HepG2 (cell line): ENCODE results near the gene TRIM31. TPM values are rescaled to one million over a fixed set of nuclear protein-coding genes. Genes with fewer than 3 reads are reported as not detected.

ENCODE experiments used
- AHR ChIP-seq: IDR thresholded peaks from 2 replicates; pipeline ENCODE4 v1.6.1; 2018; ENCODE audit warnings: missing genetic modification reagents, missing compliant biosample characterization
- ATF1 ChIP-seq: IDR thresholded peaks from 2 replicates; pipeline ENCODE4 v1.6.1; 2016; ENCODE audit warnings: mild to moderate bottlenecking, control low read depth
- ELF3 ChIP-seq: IDR thresholded peaks from 2 replicates; pipeline ENCODE4 v1.6.1; 2016; ENCODE audit warnings: missing genetic modification reagents, missing compliant biosample characterization
- JUNB ChIP-seq: sonication (generic); formaldehyde crosslinking; IDR thresholded peaks from 2 replicates; pipeline ENCODE4 v1.8.0; 2022; ENCODE audit warnings: missing genetic modification reagents, mild to moderate bottlenecking, borderline replicate concordance
- KAT7 ChIP-seq: IDR thresholded peaks from 2 replicates; pipeline ENCODE4 v1.6.1; 2018; ENCODE audit warnings: borderline replicate concordance, missing compliant biosample characterization
- MTF2 ChIP-seq: sonication (generic); formaldehyde crosslinking; IDR thresholded peaks from 2 replicates; pipeline ENCODE4 v1.5.0; 2020; ENCODE audit warnings: missing genetic modification reagents, borderline replicate concordance
- RXRB ChIP-seq: IDR thresholded peaks from 2 replicates; pipeline ENCODE4 v1.6.1; 2016; ENCODE audit warnings: borderline replicate concordance, missing genetic modification reagents, missing compliant biosample characterization
- ZNF207 ChIP-seq: fragments of 450-650 bp; IDR thresholded peaks from 2 replicates; pipeline ENCODE4 v1.6.1; 2016; ENCODE audit warnings: antibody characterized with exemption, borderline replicate concordance
- ZNF256 ChIP-seq: sonication (generic); formaldehyde crosslinking; conservative IDR thresholded peaks from 2 replicates; pipeline ENCODE4 v1.4.0; 2020; ENCODE audit warnings: missing genetic modification reagents
- ZNF282 ChIP-seq: fragments of 450-650 bp; IDR thresholded peaks from 2 replicates; pipeline ENCODE4 v1.6.1; 2018; ENCODE audit not compliant: partially characterized antibody
- ZNF432 ChIP-seq: sonication (generic); formaldehyde crosslinking; IDR thresholded peaks from 2 replicates; pipeline ENCODE4 v1.5.0; 2020; ENCODE audit warnings: missing genetic modification reagents, mild to moderate bottlenecking, borderline replicate concordance
- ZNF569 ChIP-seq: sonication (generic); formaldehyde crosslinking; IDR thresholded peaks from 2 replicates; pipeline ENCODE4 v1.5.0; 2020; ENCODE audit warnings: mild to moderate bottlenecking, missing genetic modification reagents, moderate library complexity, borderline replicate concordance
- ZNF607 ChIP-seq: sonication (generic); formaldehyde crosslinking; IDR thresholded peaks from 2 replicates; pipeline ENCODE4 v1.5.1; 2020; ENCODE audit warnings: missing genetic modification reagents, mild to moderate bottlenecking, borderline replicate concordance
- ZNF737 ChIP-seq: sonication (generic); formaldehyde crosslinking; IDR thresholded peaks from 2 replicates; pipeline ENCODE4 v1.5.0; 2020; ENCODE audit warnings: missing genetic modification reagents, mild to moderate bottlenecking, borderline replicate concordance
- ZNF777 ChIP-seq: sonication (generic); formaldehyde crosslinking; IDR thresholded peaks from 2 replicates; pipeline ENCODE4 v1.4.0; 2020; ENCODE audit warnings: missing genetic modification reagents
- polyA plus RNA-seq, 8 experiments: library from polyadenylated mRNA; depleted of rRNA in 3 of 8; stranded (reverse) in 7 of 8; unstranded in 1 of 8; fragments of >200 nt; fragmentation: Illumina TruSeq in 4 of 8; extraction: Trizol in 4 of 8; gene quantifications; 2 replicates each; pipeline versions ENCODE4 v1.2.1 to v1.2.3, GENCODE V29; 2011 to 2016; ENCODE audit warnings: low read depth in 4 of 8, missing spikeins in 1 of 8, mixed read lengths in 1 of 8; ENCODE audit not compliant: insufficient read depth in 1 of 8
- total RNA-seq, 5 experiments: library from RNA; depleted of rRNA; stranded (reverse); fragments of >200 nt; fragmentation: Illumina TruSeq; extraction: Trizol; gene quantifications; 2 replicates each; pipeline ENCODE4 v1.2.3, GENCODE V29; 2016; ENCODE audit warnings: low read depth in 1 of 5
- TF ChIP-seq, protein P1 (sequence below): sonication (generic); formaldehyde crosslinking; IDR thresholded peaks from 2 replicates; pipeline ENCODE4 v1.4.0; 2020; ENCODE audit warnings: missing genetic modification reagents; ENCODE audit errors: not compliant biosample characterization
- TF ChIP-seq, protein P2 (sequence below): sonication (generic); formaldehyde crosslinking; IDR thresholded peaks from 2 replicates; pipeline ENCODE4 v1.5.1; 2020; ENCODE audit warnings: missing genetic modification reagents, mild to moderate bottlenecking, borderline replicate concordance
- TF ChIP-seq, protein P3 (sequence below): sonication (generic); formaldehyde crosslinking; IDR thresholded peaks from 2 replicates; pipeline ENCODE4 v1.5.0; 2020; ENCODE audit warnings: mild to moderate bottlenecking, missing genetic modification reagents, moderate library complexity
- TF ChIP-seq, protein P4 (sequence below): sonication (generic); formaldehyde crosslinking; IDR thresholded peaks from 2 replicates; pipeline ENCODE4 v1.4.0; 2020; ENCODE audit warnings: missing genetic modification reagents

The TRIM31 gene
- total and polyA plus RNA-seq, 2 of the 13 experiments (the other 11 are each of a cell fraction or from before 2014, with no cell fraction given): 0.13 to 0.51 TPM

DNA sequence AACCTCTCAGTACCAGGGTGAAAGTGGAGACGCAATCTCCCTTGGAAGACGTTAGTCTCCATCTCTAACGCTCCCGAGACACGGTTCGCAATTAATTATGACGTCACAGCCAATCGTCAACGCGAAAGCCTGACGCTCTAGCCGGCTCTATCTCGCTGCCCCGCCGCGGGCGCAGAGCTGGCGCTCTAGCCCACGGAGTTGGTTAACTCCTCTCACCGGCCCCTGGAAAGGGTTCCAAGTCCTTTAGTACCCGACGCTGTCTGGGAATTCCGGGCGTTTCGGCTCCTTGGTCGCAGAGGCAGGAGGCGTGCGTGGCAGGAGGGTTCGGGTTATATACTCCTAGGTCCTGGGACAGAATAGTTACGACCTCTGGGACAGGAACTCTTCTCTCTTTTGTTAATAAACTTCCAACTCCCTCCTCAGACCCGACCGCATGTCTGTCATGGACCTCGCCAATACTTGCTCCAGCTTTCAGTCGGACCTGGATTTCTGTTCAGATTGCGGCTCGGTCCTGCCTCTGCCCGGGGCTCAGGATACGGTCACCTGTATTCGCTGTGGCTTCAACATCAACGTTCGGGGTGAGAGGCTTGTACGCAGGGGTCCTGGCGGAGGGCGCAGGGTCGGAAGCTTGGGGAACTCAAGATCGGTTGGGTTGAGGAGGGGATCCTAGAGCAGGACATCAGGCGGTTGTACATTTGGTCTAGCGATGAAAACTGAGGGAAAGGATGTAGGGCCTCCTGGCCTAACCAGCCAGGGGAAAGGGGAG is 51.6 kb downstream of the TRIM31 start, which contains the start of gene POLR1H (continued):
- TF ChIP-seq, protein P1, sequence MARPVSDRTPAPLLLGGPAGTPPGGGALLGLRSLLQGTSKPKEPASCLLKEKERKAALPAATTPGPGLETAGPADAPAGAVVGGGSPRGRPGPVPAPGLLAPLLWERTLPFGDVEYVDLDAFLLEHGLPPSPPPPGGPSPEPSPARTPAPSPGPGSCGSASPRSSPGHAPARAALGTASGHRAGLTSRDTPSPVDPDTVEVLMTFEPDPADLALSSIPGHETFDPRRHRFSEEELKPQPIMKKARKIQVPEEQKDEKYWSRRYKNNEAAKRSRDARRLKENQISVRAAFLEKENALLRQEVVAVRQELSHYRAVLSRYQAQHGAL: peak; percentile 73
- TF ChIP-seq ZNF207 (no peak), AHR (CRISPR knock-in tag) (no peak), ZNF432 (CRISPR knock-in tag) (no peak), MTF2 (0 out of 2 replicates have a peak, but pooled peaks have one; percentile 52), ZNF569 (peak; percentile 65), ATF1 (CRISPR knock-in tag) (peak; percentile 99), ELF3 (CRISPR knock-in tag) (peak; percentile 87), KAT7 (CRISPR knock-in tag) (peak; percentile 97), JUNB (CRISPR knock-in tag) (no peak), ZNF777 (CRISPR knock-in tag) (peak; percentile 88), ZNF282 (no peak), ZNF607 (CRISPR knock-in tag) (peak; percentile 66; the same call in 1 of the 2 replicates), RXRB (CRISPR knock-in tag) (peak; percentile 83), ZNF256 (CRISPR knock-in tag) (peak; percentile 74; the same call in 1 of the 2 replicates), ZNF737 (CRISPR knock-in tag) (no peak; the same call in 1 of the 2 replicates)
- TF ChIP-seq, protein P2, sequence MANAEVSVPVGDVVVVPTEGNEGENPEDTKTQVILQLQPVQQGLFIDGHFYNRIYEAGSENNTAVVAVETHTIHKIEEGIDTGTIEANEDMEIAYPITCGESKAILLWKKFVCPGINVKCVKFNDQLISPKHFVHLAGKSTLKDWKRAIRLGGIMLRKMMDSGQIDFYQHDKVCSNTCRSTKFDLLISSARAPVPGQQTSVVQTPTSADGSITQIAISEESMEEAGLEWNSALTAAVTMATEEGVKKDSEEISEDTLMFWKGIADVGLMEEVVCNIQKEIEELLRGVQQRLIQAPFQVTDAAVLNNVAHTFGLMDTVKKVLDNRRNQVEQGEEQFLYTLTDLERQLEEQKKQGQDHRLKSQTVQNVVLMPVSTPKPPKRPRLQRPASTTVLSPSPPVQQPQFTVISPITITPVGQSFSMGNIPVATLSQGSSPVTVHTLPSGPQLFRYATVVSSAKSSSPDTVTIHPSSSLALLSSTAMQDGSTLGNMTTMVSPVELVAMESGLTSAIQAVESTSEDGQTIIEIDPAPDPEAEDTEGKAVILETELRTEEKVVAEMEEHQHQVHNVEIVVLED (CRISPR knock-in tag): peak; percentile 89
- TF ChIP-seq, protein P3, sequence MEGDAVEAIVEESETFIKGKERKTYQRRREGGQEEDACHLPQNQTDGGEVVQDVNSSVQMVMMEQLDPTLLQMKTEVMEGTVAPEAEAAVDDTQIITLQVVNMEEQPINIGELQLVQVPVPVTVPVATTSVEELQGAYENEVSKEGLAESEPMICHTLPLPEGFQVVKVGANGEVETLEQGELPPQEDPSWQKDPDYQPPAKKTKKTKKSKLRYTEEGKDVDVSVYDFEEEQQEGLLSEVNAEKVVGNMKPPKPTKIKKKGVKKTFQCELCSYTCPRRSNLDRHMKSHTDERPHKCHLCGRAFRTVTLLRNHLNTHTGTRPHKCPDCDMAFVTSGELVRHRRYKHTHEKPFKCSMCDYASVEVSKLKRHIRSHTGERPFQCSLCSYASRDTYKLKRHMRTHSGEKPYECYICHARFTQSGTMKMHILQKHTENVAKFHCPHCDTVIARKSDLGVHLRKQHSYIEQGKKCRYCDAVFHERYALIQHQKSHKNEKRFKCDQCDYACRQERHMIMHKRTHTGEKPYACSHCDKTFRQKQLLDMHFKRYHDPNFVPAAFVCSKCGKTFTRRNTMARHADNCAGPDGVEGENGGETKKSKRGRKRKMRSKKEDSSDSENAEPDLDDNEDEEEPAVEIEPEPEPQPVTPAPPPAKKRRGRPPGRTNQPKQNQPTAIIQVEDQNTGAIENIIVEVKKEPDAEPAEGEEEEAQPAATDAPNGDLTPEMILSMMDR: no peak; the same call in 1 of the 2 replicates
- TF ChIP-seq, protein P4, sequence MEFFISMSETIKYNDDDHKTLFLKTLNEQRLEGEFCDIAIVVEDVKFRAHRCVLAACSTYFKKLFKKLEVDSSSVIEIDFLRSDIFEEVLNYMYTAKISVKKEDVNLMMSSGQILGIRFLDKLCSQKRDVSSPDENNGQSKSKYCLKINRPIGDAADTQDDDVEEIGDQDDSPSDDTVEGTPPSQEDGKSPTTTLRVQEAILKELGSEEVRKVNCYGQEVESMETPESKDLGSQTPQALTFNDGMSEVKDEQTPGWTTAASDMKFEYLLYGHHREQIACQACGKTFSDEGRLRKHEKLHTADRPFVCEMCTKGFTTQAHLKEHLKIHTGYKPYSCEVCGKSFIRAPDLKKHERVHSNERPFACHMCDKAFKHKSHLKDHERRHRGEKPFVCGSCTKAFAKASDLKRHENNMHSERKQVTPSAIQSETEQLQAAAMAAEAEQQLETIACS: peak; percentile 52
